AG04449 (cell line): ENCODE results near the gene PEX6.

ENCODE experiments used
- CTCF ChIA-PET: fragments of 350-600 bp; formaldehyde crosslinking; extraction: SDS; loops from one replicate; lab custom pipeline; 2021; ENCODE audit warnings: antibody characterized with exemption; lab: Yijun Ruan, JAX
- POLR2A ChIA-PET: fragments of 400-600, 350-600 bp; formaldehyde crosslinking; extraction: SDS; loops from one replicate; lab custom pipeline; 2020; ENCODE audit warnings: antibody characterized with exemption, inconsistent platforms; lab: Yijun Ruan, JAX
- DNase-seq: peaks from one replicate; pipeline ENCODE4 v3.0.0-alpha.2; 2010; ENCODE audit warnings: low read depth, low spot score
- H3K4me3 ChIP-seq: 2 replicates; pipeline ENCODE4 v1.5.1; 2011; ENCODE audit warnings: low read depth, mild to moderate bottlenecking, control low read depth, low read length
- CTCF ChIP-seq: IDR thresholded peaks from one replicate; pipeline ENCODE4 v1.5.1; 2011; ENCODE audit warnings: mild to moderate bottlenecking, moderate library complexity, low read length, control low read depth, inconsistent platforms; ENCODE audit not compliant: insufficient read depth; ENCODE audit errors: missing control alignments

Gene PEX6

GRCh38 chr6:43020052-43020705, 41.2 kb upstream of the PEX6 start:
- H3K4me3 ChIP-seq = no peak overlapping the region
- CTCF ChIA-PET = interaction anchor here (0.6 to 3.1 kb wide), 3 partner anchors 29 to 124 kb away, joined by 3 to 19 read pairs (median 13); no protein-coding TSS in a partner anchor
- no peak for DNase-seq
- TF ChIP-seq CTCF = no peak
- POLR2A ChIA-PET = interaction anchor here (1.0 to 2.2 kb wide), 4 partner anchors 13 to 154 kb away, joined by 3 to 8 read pairs (median 6); partner anchors contain the start of genes CUL7 and PPP2R5D

- H3K4me3 ChIP-seq = no peak overlapping the region
- CTCF ChIA-PET = interaction anchor here (1.7 kb wide), 1 partner anchor 118 kb away, joined by 4 read pairs; no protein-coding TSS in a partner anchor
- no peak for TF ChIP-seq CTCF
- no peak for DNase-seq
- POLR2A ChIA-PET = no interaction called here
These were observed 40.2 kb upstream of the PEX6 start for GRCh38 chr6:43019152-43019551.

GRCh38 chr6:43016943-43017334, 38.0 kb upstream of the PEX6 start:
- no peak overlapping the region for H3K4me3 ChIP-seq
- DNase-seq = no peak
- POLR2A ChIA-PET = interaction anchor here (1.0 kb wide), 1 partner anchor 37 kb away, joined by 4 read pairs; the partner anchor contains the start of gene CUL7
- CTCF ChIA-PET = interaction anchor here (1.2 to 5.5 kb wide), 4 partner anchors 113 to 155 kb away, joined by 3 to 38 read pairs (median 8); no protein-coding TSS in a partner anchor
- TF ChIP-seq CTCF = no peak

- ChIA-PET POLR2A (interaction anchor here (1.0 kb wide), 1 partner anchor 38 kb away, joined by 4 read pairs; the partner anchor contains the start of gene CUL7), CTCF (interaction anchor here (1.2 to 5.5 kb wide), 4 partner anchors 114 to 155 kb away, joined by 3 to 38 read pairs (median 8); no protein-coding TSS in a partner anchor)
- no peak for DNase-seq
- TF ChIP-seq CTCF = no peak
- H3K4me3 ChIP-seq = no peak overlapping the region
These were observed 37.4 kb upstream of the PEX6 start for GRCh38 chr6:43016176-43016942.

- no peak for TF ChIP-seq CTCF
- CTCF ChIA-PET = interaction anchor here (1.1 to 5.5 kb wide), 4 partner anchors 11 to 215 kb away, joined by 4 to 38 read pairs (median 8); partner anchors contain the start of gene DNPH1
- H3K4me3 ChIP-seq = peak overlapping the region; percentile 98
- no peak for DNase-seq
- POLR2A ChIA-PET = interaction anchor here (0.6 to 1.6 kb wide), 11 partner anchors 30 to 159 kb away, joined by 3 to 10 read pairs (median 3); partner anchors contain the start of genes CNPY3, CUL7, KLC4 and MRPL2
These were observed 35.5 kb upstream of the PEX6 start for GRCh38 chr6:43014434-43014909.
